ENCODE results near the gene SPEG. TPM values are rescaled to one million over a fixed set of nuclear protein-coding genes. Genes with fewer than 3 reads are reported as not detected.

SPEG gene
- polyA plus RNA-seq, 4 donors: 10.3 to 15.2 (median 13.3) TPM

DNA sequence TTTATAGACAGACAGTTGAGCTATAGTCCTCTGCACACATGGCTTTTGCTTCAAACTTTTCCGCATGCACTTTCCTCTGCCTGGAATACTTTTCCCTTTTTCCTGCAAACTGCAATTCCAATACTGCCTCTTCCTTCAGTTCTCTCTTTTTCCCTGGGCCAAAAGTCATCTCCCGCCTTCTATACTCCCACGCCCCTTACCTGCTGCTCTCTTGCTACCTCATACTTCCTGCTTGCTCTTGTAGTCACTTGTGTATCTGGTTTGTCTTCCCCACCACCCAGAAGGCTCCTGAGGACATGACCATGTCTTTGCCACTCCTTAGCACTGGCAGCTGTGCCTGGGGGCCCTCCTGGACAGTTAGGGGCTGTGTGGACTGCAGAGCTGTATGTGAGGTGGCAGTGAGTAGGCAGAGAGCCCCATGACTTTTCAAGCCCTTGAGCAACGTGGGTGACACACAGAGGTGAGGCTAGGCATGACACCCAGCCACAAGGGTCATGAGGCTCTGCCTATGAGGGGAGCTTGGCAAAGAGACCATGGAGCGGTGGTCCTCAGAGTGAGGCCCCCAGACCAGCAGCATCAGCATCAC lies 23.2 kb downstream of the SPEG start:
- DNase-seq (ENCODE audit: low read depth in 4 of 4, low spot score in 3 of 4): no peak

DNA sequence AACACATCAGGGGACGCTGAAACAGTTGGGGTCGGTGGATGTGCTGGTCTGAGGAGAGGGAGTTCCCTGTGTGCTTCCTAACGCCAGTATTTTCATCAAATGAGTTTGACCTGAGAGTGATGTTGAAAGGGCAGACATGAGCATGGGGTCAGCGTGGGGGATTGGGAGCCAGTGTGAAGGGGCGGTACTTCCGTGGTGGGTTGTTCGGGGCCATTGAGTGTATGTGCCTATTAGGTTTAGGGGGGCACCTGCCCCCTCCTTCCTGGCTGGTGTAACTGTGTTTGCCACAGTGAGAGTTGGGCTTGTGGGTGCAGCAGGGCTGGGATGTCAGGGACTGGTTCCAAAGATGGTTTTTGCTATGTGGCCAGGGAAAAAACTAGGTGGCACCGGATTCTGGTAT lies 24.4 kb downstream of the SPEG start:
- no peak for DNase-seq (ENCODE audit: low read depth in 4 of 4, low spot score in 3 of 4)

DNA sequence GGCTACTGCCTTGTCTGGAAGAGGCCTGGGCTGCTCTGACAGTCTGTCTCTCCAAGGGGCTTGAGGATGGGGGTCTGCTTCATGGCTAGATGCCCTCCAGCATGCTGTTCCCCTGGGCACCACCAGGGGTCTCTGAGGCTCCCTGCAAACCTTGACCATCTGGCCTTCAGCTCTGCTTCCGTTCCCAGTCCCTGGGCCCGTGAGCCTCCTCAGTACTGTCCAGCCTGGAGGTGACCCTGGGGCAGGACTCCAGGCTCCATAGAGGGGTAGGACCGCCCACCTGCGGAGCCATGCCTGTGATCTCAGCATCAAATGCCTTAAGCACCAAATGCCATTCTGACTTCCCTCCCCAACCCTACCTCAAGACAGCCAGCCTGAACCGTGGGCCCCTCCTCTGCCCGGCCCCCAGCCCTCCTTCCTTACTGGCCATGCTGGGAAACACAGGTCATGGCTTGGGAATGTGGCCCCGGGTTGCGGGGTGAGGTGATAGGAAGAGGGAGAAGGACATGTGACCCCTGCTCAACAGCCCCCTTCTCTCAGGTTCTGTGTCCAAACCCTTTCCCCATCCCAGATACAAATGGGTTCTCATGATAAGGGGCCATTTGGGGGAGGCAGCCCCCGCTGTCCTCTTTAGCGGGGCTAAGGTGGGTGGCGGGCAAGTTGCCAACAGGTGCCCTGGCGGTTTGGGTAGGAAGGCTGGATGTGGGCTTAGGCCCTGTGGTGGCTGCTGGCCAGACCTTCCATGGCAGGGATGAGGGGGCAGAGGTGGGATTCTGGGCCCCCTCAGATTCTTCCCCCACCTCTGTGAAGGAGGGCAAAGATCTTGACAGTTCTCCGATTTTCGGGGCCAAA lies 25.0 kb downstream of the SPEG start:
- no peak for DNase-seq (ENCODE audit: low read depth in 4 of 4, low spot score in 3 of 4)

DNA sequence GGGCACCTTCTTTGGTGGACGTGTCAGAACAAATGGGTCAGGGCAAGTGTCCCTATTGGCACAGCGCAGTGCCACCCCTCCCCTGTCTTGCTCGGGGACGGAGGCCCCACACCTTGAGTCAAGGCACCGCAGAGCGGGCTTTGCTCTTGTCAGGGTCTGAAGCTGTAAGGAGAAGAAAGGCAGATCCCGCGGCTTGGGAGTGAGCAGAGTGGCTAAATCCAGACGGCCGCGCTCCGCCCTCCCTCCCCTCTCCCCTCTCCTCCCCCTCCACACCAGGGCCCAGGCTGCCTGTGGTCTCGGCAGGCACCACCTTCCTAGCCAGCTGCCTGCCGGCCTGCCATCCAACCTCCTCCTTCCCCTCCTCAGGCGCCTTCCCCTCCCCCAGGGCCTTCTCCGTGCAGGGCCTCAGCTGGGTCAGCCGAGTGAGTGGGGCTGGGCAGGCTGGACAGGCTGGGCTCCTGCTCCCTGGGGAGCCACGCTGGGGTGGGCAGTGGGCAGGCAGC lies 25.8 kb downstream of the SPEG start:
- DNase-seq (ENCODE audit: low read depth in 4 of 4, low spot score in 3 of 4): peak in 2 of 4 donors; percentile 50 to 63

DNA sequence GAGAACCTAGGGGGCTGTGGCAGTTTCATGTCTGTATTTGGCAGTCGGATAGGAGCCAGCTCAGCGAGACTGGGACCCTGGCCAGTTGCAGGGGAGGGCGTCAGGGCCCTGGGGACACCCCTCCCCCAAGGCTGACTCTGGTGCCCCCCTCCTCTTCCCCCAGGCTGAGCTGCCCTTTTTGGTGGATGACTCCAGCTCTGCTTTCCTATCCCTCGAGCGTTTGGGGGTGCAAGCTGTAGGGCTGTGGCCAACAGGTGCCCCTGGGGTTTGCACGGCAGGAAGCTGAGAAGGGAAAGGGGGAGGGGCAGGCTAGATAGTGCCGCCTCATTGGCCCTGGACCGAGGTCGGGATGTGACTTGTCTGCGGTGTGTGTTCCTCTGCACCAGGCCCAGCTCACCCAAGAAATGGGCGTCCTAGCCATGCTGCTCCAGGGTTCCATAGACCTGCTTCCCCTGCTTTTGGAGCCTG lies 26.4 kb downstream of the SPEG start:
- DNase-seq (ENCODE audit: low read depth in 4 of 4, low spot score in 3 of 4): no peak

DNA sequence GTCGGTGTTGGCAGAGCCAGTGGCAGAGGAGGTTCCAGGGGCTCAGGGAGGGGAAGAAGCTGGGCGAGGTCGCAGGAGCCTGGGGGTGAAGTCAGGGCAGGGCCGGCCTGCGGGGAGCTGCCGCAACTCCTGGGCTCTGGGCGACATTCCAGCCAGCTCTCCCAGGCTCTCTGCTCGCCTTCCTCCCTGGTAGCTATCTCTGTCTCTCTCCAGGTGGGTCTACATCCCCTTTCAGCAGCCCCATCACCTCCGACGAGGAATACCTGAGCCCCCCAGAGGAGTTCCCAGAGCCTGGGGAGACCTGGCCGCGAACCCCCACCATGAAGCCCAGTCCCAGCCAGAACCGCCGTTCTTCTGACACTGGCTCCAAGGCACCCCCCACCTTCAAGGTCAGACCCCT lies 27.0 kb downstream of the SPEG start:
- DNase-seq (ENCODE audit: low read depth in 4 of 4, low spot score in 3 of 4): no peak

DNA sequence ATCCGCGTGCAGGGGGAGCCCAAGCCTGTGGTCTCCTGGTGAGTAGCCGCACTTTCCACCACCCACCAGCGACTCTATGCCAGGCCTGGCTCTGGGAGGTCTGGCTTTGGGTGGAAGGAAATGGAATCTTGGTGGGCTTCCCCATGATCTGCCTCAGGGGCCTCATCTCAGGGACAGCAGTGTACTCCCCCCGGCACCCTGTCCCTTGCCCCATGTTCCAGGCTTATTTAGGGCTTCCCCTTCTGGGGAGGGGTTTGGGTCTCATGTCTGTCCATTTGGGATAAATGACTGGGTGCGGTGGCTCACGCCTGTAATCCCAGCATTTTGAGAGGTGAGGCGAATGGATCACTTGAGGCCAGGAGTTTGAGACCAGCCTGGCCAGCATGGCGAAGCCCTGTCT lies 27.7 kb downstream of the SPEG start:
- no peak for DNase-seq (ENCODE audit: low read depth in 4 of 4, low spot score in 3 of 4)

DNA sequence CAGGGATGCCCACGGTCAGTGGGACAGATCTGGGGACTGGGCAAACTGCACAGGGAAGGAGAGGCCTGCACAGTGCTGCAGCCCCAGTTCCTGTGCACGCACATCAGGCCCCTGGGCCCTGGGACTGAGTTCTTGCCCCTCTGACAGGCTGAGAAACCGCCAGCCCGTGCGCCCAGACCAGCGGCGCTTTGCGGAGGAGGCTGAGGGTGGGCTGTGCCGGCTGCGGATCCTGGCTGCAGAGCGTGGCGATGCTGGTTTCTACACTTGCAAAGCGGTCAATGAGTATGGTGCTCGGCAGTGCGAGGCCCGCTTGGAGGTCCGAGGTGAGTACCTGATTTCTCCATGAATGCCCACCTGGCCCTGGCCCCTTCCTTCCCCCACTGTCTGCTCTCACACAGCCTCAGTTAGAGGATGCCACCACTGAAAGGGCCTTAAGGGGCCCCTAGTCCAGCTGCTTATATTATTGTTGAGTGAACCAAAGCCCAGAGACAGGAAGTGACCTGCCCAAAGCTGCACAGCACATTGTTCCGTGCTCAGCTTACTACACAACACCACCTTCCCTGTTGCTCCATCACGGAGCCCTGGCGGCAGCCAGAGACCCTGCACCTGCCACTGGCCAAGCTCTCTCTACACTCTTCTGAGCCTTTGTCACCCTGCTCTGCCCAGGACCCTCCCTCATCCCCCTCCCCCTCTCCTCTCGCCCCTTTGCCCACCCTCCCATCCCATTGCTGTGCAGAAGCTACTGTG lies 29.8 kb downstream of the SPEG start:
- DNase-seq (ENCODE audit: low read depth in 4 of 4, low spot score in 3 of 4): no peak

DNA sequence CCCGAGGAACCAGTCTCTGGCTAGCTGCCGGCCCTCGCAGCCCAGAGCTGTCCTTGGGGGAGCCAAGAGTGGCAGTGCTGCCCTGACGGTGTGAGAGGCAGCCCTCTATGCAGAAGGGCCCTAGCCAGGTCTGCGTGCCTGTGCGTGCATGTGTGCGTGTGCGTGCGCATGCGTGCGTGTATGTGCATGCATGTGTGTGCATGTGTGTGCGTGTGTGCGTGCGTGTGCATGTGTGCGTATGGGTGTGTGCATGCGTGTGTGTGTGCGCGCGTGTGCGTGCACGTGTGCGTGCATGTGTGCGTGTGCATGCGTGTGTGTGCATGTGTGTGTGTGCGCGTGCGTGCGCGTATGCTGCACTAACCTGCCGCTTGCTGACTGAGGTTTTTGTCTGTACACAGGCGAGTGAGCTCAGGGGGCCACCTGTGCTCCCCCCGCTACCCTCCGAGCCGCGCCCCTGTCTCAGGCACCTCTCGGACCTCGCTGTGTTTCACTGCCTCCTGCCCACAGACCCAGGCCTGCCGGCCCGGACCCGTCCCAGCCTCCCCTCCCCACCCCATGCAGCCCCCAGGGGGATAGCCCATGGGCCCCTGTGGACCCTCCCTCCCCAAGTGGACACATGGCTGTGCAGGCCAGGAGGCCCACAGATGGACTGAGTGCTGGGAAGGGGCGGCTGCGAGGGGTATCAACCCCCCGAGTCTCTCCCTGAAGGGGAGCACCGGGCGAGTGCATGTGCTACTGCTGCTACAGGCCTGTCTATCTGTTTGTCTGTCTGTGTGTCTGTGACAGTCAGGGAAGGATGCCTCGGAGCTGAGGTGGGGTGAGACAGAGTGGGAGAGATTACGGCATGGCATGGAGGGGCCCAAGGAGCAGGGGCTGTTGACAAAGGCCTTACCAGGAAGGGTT lies 31.3 kb downstream of the SPEG start:
- no peak for DNase-seq (ENCODE audit: low read depth in 4 of 4, low spot score in 3 of 4)

DNA sequence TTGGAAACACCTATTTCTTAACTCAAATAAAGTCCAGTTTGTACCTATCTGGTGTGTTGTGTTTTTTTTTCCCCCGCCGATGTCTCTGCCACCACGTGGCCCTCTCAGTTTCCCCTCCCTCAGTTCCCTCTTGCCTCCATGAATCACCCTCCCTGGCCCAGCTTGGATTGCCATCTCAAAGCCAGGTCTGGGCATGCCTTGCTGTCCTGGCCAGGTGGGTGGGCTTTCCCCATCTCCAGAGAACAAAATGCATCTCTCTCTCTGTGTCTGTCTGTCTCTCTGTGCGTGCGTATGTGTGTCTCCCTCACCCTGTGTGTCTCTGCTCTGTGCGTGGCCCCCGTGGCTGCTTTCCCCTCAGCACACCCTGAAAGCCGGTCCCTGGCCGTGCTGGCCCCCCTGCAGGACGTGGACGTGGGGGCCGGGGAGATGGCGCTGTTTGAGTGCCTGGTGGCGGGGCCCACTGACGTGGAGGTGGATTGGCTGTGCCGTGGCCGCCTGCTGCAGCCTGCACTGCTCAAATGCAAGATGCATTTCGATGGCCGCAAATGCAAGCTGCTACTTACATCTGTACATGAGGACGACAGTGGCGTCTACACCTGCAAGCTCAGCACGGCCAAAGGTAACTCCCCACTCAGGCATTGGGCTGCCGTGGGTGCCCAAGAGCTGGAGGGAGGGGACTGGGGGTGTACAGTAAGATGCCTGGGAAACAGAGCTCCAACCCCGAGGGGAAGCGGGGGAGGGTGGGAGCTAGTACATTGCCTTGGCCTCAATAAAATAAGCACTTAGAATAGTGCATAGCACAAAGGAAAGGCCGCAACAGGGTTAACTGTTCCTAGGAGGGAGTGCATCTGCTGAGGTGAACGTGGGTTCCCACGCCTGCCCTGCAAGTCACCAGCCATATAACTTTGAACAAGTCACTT lies 32.4 kb downstream of the SPEG start:
- DNase-seq (ENCODE audit: low read depth in 4 of 4, low spot score in 3 of 4): no peak

DNA sequence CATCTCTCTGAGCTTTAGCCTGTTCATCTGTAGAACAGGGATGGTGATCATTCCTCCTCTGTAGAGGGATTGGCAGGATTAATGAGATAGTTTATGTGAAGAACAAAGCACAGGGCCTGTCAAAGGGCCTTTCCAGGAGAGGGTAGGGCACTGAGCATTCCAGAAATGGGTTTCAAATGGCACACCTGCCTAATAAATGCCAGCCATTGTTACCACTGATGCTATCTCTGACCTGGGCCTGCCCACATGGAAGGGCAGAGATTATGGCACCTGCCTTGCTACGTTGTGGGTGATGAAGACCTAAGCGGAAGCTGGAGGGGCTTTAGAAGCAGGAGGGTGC lies 33.1 kb downstream of the SPEG start:
- DNase-seq (ENCODE audit: low read depth in 4 of 4, low spot score in 3 of 4): no peak

DNA sequence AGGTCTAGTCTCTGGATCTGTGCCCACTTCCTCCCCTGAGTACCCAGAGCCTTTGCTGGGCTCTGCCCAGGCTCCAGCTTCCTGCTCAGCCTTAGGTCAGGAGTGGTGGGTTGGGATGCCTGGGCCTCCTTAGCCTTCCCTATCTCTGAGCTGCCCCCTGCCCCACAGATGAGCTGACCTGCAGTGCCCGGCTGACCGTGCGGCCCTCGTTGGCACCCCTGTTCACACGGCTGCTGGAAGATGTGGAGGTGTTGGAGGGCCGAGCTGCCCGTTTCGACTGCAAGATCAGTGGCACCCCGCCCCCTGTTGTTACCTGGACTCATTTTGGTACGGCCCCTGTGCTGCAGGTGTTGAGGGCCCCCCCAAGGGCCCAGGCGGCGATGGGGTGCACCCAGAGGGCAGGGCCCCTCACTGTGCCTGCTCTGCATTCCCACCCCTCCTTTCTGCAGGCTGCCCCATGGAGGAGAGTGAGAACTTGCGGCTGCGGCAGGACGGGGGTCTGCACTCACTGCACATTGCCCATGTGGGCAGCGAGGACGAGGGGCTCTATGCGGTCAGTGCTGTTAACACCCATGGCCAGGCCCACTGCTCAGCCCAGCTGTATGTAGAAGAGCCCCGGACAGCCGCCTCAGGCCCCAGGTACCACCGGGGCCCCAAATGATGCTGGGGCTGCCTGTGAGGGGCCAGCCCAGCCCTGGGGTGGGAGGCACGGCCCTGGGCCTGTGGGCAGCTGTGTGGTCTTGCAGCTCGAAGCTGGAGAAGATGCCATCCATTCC lies 34.0 kb downstream of the SPEG start:
- DNase-seq (ENCODE audit: low read depth in 4 of 4, low spot score in 3 of 4): no peak

DNA sequence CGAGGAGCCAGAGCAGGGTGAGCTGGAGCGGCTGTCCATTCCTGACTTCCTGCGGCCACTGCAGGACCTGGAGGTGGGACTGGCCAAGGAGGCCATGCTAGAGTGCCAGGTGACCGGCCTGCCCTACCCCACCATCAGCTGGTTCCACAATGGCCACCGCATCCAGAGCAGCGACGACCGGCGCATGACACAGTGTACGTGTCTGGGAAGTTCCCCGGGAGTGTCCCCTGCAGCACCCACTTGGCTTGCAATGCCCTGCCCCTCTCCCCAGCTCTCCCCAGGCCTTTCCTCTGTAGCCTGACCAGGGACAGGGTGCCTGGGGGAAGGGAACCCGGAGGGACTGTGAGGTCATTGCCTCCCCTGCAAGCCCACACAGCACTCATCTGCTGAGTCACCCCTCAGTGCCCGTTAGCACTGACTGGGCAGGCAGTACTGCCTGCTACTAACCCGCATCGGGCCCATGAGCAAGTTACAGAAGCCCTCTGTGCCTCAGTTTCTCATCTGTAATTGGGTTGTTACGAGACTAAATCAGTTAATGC lies 34.6 kb downstream of the SPEG start:
- DNase-seq (ENCODE audit: low read depth in 4 of 4, low spot score in 3 of 4): no peak

DNA sequence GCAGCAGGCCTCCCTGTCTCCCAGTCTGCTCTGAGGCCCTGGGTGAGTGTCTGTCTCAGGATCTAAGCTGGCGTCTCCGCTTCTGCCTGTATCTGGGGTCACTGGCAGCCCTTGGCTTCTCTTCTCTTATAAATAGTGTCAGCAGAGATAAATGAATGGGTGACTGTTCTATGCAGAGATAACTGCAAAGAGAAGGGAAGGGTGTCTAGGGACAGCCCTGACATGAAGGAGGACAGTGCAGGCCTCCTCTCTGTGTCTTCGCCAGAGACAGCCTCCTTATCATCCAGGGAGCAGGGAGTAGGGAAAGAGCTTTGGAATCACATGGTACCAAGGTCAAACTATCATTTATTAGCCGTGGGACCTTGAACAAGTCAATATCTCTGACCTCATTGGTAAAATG lies 35.8 kb downstream of the SPEG start:
- DNase-seq (ENCODE audit: low read depth in 4 of 4, low spot score in 3 of 4): no peak

DNA sequence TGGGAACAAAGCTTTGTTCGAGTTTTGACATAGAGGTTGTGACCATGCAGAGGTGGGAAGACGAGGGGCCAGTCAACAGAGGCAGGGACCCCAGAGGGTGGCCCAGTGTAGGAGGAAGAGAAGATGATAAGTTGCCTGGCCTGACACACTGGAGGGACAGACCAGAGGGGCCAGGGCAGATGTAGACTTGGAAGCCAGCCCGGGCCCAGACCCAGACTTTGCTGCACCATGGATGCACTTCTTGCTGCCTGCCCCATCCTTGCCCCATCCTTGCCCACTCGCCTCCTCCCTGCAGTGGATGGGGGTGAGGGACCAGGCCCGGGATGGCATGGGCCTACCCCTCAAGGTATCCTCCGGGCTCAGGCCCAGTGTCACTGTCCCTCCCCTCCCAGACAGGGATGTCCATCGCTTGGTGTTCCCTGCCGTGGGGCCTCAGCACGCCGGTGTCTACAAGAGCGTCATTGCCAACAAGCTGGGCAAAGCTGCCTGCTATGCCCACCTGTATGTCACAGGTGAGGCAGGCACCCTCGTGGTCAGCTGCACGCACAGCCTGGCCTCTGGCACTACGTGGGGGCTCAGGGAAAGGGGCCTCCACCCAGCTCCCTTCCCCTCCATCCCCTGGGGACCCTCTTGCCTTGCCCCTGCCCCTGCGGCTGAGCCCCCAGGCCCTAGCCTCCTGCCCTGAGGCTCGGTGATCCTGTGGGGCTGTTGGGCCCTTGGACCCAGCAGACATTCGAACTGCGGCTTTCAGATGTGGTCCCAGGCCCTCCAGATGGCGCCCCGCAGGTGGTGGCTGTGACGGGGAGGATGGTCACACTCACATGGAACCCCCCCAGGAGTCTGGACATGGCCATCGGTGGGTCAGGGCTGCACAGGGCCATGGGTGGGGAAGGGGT lies 37.1 kb downstream of the SPEG start:
- DNase-seq (ENCODE audit: low read depth in 4 of 4, low spot score in 3 of 4): no peak

DNA sequence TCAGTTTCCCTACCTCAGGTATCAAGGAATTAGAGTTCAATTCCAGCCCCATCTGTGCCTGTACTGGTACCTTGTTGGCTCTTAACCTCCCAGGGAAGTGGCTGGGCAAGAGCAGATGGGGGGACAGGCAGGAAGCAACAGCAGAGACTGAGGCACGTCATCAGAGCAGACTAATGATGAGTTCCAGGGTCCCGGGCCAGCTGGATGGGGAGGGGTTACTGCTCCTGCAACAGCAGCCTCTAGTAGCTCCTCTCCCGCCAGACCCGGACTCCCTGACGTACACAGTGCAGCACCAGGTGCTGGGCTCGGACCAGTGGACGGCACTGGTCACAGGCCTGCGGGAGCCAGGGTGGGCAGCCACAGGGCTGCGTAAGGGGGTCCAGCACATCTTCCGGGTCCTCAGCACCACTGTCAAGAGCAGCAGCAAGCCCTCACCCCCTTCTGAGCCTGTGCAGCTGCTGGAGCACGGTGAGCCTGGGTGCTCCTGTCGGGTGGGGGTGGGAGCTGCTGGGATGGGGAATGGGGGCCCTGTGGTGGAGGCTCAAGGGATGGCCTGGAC lies 38.1 kb downstream of the SPEG start:
- DNase-seq (ENCODE audit: low read depth in 4 of 4, low spot score in 3 of 4): no peak

DNA sequence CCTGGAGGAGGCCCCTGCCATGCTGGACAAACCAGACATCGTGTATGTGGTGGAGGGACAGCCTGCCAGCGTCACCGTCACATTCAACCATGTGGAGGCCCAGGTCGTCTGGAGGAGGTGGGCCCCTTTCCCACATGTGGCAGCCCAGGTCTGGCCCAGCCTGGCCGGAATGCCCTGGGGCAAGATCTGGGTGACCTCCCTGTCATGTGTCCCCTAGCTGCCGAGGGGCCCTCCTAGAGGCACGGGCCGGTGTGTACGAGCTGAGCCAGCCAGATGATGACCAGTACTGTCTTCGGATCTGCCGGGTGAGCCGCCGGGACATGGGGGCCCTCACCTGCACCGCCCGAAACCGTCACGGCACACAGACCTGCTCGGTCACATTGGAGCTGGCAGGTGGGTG lies 38.9 kb downstream of the SPEG start:
- no peak for DNase-seq (ENCODE audit: low read depth in 4 of 4, low spot score in 3 of 4)
